Epithelial cell of esophagus (primary cell): ENCODE data around the gene RAD51B.

ENCODE experiments used
- DNase-seq: peaks from one replicate; pipeline ENCODE4 v3.0.0; 2010; ENCODE audit warnings: low read depth
- H3K4me3 ChIP-seq: 2 replicates; pipeline ENCODE4 v1.5.1; 2011; ENCODE audit warnings: mild to moderate bottlenecking, low read length, control low read depth
- CTCF ChIP-seq: IDR thresholded peaks from 2 replicates; pipeline ENCODE4 v1.5.1; 2011; ENCODE audit warnings: low read depth, mild to moderate bottlenecking, low read length, control low read depth, inconsistent platforms; ENCODE audit not compliant: insufficient read depth; ENCODE audit errors: missing control alignments

RAD51B gene

GRCh38 chr14:68312300-68312699 lies 492.7 kb downstream of the RAD51B start:
- no peak for TF ChIP-seq CTCF
- no peak overlapping the region for H3K4me3 ChIP-seq
- no peak for DNase-seq

- no peak for DNase-seq
- H3K4me3 ChIP-seq: no peak overlapping the region
- TF ChIP-seq CTCF: no peak
These were observed 493.5 kb downstream of the RAD51B start for GRCh38 chr14:68312884-68313610.

- no peak for DNase-seq
- no peak for TF ChIP-seq CTCF
- no peak overlapping the region for H3K4me3 ChIP-seq
These were observed 495.1 kb downstream of the RAD51B start for GRCh38 chr14:68314642-68315041.

GRCh38 chr14:68315081-68315480 lies 495.5 kb downstream of the RAD51B start:
- TF ChIP-seq CTCF: no peak
- no peak overlapping the region for H3K4me3 ChIP-seq
- no peak for DNase-seq

GRCh38 chr14:68316078-68316868 lies 496.7 kb downstream of the RAD51B start:
- no peak for TF ChIP-seq CTCF
- H3K4me3 ChIP-seq: no peak overlapping the region
- no peak for DNase-seq

- TF ChIP-seq CTCF: no peak
- DNase-seq: no peak
- no peak overlapping the region for H3K4me3 ChIP-seq
These were observed 497.7 kb downstream of the RAD51B start for GRCh38 chr14:68317239-68317638.

GRCh38 chr14:68318828-68319227 lies 499.2 kb downstream of the RAD51B start:
- TF ChIP-seq CTCF: no peak

More at GRCh38 chr14:68318828-68319227, 499.2 kb downstream of the RAD51B start:
- no peak overlapping the region for H3K4me3 ChIP-seq
- no peak for DNase-seq
